Upper lobe of right lung (tissue), 1 donor: ENCODE data around the gene SEZ6L2. TPM values are rescaled to one million over a fixed set of nuclear protein-coding genes. Genes with fewer than 3 reads are reported as not detected.
"Not testable (repeated sequence)": the region's sequence is repeated elsewhere in the genome, so short reads cannot be mapped to it uniquely, and the experiment has no call there.

Experiments
- ATAC-seq: fragments of 200-7000 bp; cut with Tn5 transposase; one replicate; pipeline ENCODE4 v1.9.1; 2020; ENCODE audit warnings: mild to moderate bottlenecking, moderate library complexity
- DNase-seq: peaks from one replicate; pipeline ENCODE4 v3.0.0-alpha.2; 2020
- H3K27ac ChIP-seq: fragments of 200-600 bp; one replicate; pipeline ENCODE4 v1.8.0; 2022
- H3K27me3 ChIP-seq: fragments of 200-600 bp; one replicate; pipeline ENCODE4 v1.8.0; 2022; ENCODE audit warnings: mild to moderate bottlenecking
- H3K36me3 ChIP-seq: fragments of 200-600 bp; one replicate; pipeline ENCODE4 v1.8.0; 2022
- H3K4me1 ChIP-seq: fragments of 200-600 bp; one replicate; pipeline ENCODE4 v1.8.0; 2022
- H3K4me3 ChIP-seq: fragments of 200-600 bp; one replicate; pipeline ENCODE4 v1.8.0; 2022; ENCODE audit warnings: mild to moderate bottlenecking
- H3K9me3 ChIP-seq: fragments of 200-600 bp; one replicate; pipeline ENCODE4 v1.8.0; 2022
- CTCF ChIP-seq: fragments of 200-600 bp; IDR thresholded peaks from one replicate; pipeline ENCODE4 v1.8.0; 2022; ENCODE audit warnings: antibody characterized with exemption
- intact Hi-C: fragments of 100-400 bp; cut with DNase I; formaldehyde crosslinking; loops from one replicate; pipeline ENCODE4 v1.11.0; 2022
- total RNA-seq: library from RNA; stranded (reverse); fragmentation: NEBNext Ultra II Directional; extraction: Animal tissue kit (Norgen Biotek cat#: 25700); gene quantifications from one replicate; pipeline ENCODE4 v1.2.1, GENCODE V29; 2021
- donor health status: DM: no; HTN: yes; CAD: no; lungs with severe emphysema.

Gene SEZ6L2
- total RNA-seq, 1 donor from 2014 or later, result 11.9 TPM

GRCh38 chr16:29892458-29892813 is 6.9 kb downstream of the SEZ6L2 start:
- peak; percentile 13 for ATAC-seq
- intact Hi-C loops, result no loop called here
- H3K27me3 ChIP-seq, result peaks cover 10% of the 10 kb centered on the region
- no peak overlapping the region for H3K4me3 ChIP-seq
- H3K36me3 ChIP-seq, result no peaks in the 10 kb centered on the region
- no peak for TF ChIP-seq CTCF
- no peak overlapping the region for H3K27ac ChIP-seq
- H3K4me1 ChIP-seq, result no peaks in the 10 kb centered on the region
- H3K9me3 ChIP-seq, result no peaks in the 10 kb centered on the region
- no peak for DNase-seq

GRCh38 chr16:29891525-29892457 is 7.6 kb downstream of the SEZ6L2 start:
- intact Hi-C loops, result no loop called here
- Histone ChIP-seq H3K9me3 (no peaks in the 10 kb centered on the region), H3K4me1 (no peaks in the 10 kb centered on the region), H3K36me3 (no peaks in the 10 kb centered on the region), H3K27ac (no peak overlapping the region), H3K27me3 (peaks cover 3% of the 10 kb centered on the region), H3K4me3 (no peak overlapping the region)
- ATAC-seq (peak; percentile 83), DNase-seq (no peak)
- TF ChIP-seq CTCF, result no peak

DNA sequence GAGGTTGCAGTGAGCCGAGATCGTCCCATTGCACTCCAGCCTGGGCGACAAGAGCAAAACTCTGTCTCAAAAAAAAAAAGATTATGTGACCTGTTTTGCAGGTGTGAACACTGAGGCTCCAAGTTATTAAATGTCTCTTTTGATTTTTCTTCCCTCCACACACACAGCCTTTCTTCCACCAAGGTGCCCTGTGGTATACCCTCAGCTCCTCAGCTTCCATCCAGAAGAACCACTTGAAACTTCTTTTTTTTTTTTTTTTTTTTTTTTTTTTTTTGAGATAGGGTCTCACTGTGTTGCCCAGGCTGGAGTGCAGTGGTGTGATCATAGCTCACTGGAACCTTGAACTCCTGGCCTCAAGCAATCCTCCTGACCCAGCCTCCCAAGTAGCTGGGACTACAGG is 10.0 kb downstream of the SEZ6L2 start:
- H3K4me1 ChIP-seq, H3K27ac ChIP-seq, DNase-seq, ATAC-seq, H3K27me3 ChIP-seq, intact Hi-C loops, H3K36me3 ChIP-seq, H3K9me3 ChIP-seq, H3K4me3 ChIP-seq: not testable (repeated sequence)

DNA sequence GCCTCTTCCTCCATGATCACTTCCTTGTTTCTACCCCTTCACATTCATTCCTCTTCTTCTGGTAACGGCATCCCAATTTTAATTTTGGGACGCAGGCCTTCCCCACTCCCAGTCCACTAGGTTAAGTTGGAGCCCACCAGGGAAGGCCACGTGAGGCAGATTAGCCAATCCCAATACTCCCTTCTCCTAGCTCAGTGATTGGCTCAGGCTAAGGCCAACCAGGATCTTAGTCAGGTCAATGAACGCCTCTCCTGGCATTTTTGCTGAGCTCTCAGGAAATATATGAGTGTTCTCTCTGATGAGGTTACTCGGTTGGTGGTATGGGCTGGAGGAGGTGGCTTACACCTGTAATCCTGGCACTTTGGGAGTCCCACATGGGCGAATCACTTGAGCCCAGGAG is 15.4 kb downstream of the SEZ6L2 start:
- no peak for ATAC-seq
- Histone ChIP-seq H3K4me3 (no peak overlapping the region), H3K36me3 (no peaks in the 10 kb centered on the region), H3K27me3 (no peaks in the 10 kb centered on the region), H3K27ac (no peak overlapping the region), H3K9me3 (no peaks in the 10 kb centered on the region), H3K4me1 (no peaks in the 10 kb centered on the region)
- intact Hi-C loops, result no loop called here
- no peak for DNase-seq
- no peak for TF ChIP-seq CTCF

GRCh38 chr16:29881050-29881449 is 18.3 kb downstream of the SEZ6L2 start:
- intact Hi-C loops, result no loop called here
- TF ChIP-seq CTCF, result no peak

DNA sequence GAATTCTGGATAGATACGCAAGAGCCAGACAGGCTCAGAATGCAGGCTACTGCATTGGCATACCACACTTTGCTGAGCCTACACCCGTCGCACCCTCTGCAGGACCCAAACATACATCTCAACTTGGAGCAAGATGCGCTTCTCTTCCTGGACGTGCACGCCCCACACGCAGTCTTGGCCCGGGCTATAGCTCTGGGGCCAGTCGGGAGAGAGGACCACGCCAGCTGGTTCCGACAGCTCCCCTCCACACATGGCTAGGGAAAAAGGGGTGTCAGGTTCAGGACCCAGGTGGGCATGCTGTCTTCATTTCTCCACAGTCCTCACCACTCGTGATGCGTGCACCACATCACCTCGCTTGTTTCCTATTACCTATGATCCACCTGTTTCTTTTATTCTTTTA is 21.2 kb downstream of the SEZ6L2 start:
- H3K4me1 ChIP-seq, result peaks cover 7% of the 10 kb centered on the region
- peaks cover 21% of the 10 kb centered on the region for H3K27me3 ChIP-seq
- intact Hi-C loops, result no loop called here
- ATAC-seq (no peak), DNase-seq (no peak)
- no peak overlapping the region for H3K27ac ChIP-seq
- no peaks in the 10 kb centered on the region for H3K9me3 ChIP-seq
- no peaks in the 10 kb centered on the region for H3K36me3 ChIP-seq
- TF ChIP-seq CTCF, result no peak
- H3K4me3 ChIP-seq, result no peak overlapping the region

More at GRCh38 chr16:29881050-29881449, 18.3 kb downstream of the SEZ6L2 start:
- no peak overlapping the region for H3K4me3 ChIP-seq
- no peaks in the 10 kb centered on the region for H3K9me3 ChIP-seq
- ATAC-seq, result no peak
- H3K27me3 ChIP-seq, result peaks cover 21% of the 10 kb centered on the region
- no peaks in the 10 kb centered on the region for H3K36me3 ChIP-seq
- DNase-seq, result no peak
- peaks cover 7% of the 10 kb centered on the region for H3K4me1 ChIP-seq
- no peak overlapping the region for H3K27ac ChIP-seq
